Sciatic nerve (tissue), 2 donors: ENCODE results near the gene EXO1. TPM values are rescaled to one million over a fixed set of nuclear protein-coding genes. Genes with fewer than 3 reads are reported as not detected.
"Not testable (repeated sequence)": the region's sequence is repeated elsewhere in the genome, so short reads cannot be mapped to it uniquely, and the experiment has no call there.

Experiments used
- ATAC-seq: fragments of 200-7000 bp; cut with Tn5 transposase; one replicate; pipeline ENCODE4 v1.9.1; 2020; ENCODE audit warnings: mild to moderate bottlenecking, moderate library complexity
- DNase-seq: peaks from one replicate; pipeline ENCODE4 v3.0.0-alpha.2; 2020; ENCODE audit warnings: low spot score
- intact Hi-C: fragments of 100-400 bp; cut with DNase I; formaldehyde crosslinking; loops from one replicate; pipeline ENCODE4 v1.14.2; 2022
- total RNA-seq: library from RNA; stranded (reverse); fragmentation: NEBNext Ultra II Directional; extraction: Animal tissue kit (Norgen Biotek cat#: 25700); gene quantifications from one replicate; pipeline ENCODE4 v1.2.1, GENCODE V29; 2021
- donor health status: DM: no; HTN: no; CAD: no.
- donor health status: DM: no; HTN: no; CAD: no.

Gene EXO1
- total RNA-seq, 1 donor from 2014 or later = 0.58 TPM

- no peak for ATAC-seq
- DNase-seq = no peak
- intact Hi-C loops = no loop called here
These were observed 18.5 kb upstream of the EXO1 start for GRCh38 chr1:241829468-241829867.

GRCh38 chr1:241834733-241835377 lies 13.1 kb upstream of the EXO1 start:
- intact Hi-C loops = loop anchor here (10.0 kb wide), 1 partner anchor 220 kb away; no protein-coding TSS in a partner anchor
- DNase-seq (no peak), ATAC-seq (no peak)

GRCh38 chr1:241836941-241837340 lies 11.1 kb upstream of the EXO1 start:
- no peak for ATAC-seq
- intact Hi-C loops = loop anchor here (10.0 kb wide), 1 partner anchor 222 kb away; no protein-coding TSS in a partner anchor
- no peak for DNase-seq

GRCh38 chr1:241837416-241837815 lies 10.6 kb upstream of the EXO1 start:
- ATAC-seq (no peak), DNase-seq (no peak)
- intact Hi-C loops = loop anchor here (10.0 kb wide), 1 partner anchor 223 kb away; no protein-coding TSS in a partner anchor

- intact Hi-C loops = loop anchor here (10.0 kb wide), 1 partner anchor 223 kb away; no protein-coding TSS in a partner anchor
- DNase-seq = no peak
- no peak for ATAC-seq
These were observed 10.1 kb upstream of the EXO1 start for GRCh38 chr1:241837901-241838300.

GRCh38 chr1:241838897-241839296 lies 9.1 kb upstream of the EXO1 start:
- ATAC-seq (no peak), DNase-seq (no peak)
- intact Hi-C loops = loop anchor here (10.0 kb wide), 1 partner anchor 224 kb away; no protein-coding TSS in a partner anchor

GRCh38 chr1:241839369-241839979 lies 8.5 kb upstream of the EXO1 start:
- DNase-seq (no peak), ATAC-seq (no peak)
- intact Hi-C loops = loop anchor here (10.0 kb wide), 1 partner anchor 225 kb away; no protein-coding TSS in a partner anchor

- ATAC-seq (no peak), DNase-seq (no peak)
- intact Hi-C loops = no loop called here
These were observed 7.8 kb upstream of the EXO1 start for GRCh38 chr1:241840164-241840563.

- ATAC-seq (no peak), DNase-seq (no peak)
- intact Hi-C loops = no loop called here
These were observed 6.3 kb upstream of the EXO1 start for GRCh38 chr1:241841691-241842090.

GRCh38 chr1:241842565-241842964 lies 5.4 kb upstream of the EXO1 start:
- intact Hi-C loops = no loop called here
- ATAC-seq = no peak
- DNase-seq = no peak

- no peak for ATAC-seq
- DNase-seq = no peak
- intact Hi-C loops = no loop called here
These were observed 3.4 kb upstream of the EXO1 start for GRCh38 chr1:241844593-241844992.

GRCh38 chr1:241846375-241846774 lies 1.6 kb upstream of the EXO1 start:
- DNase-seq (no peak), ATAC-seq (no peak)
- intact Hi-C loops = no loop called here

GRCh38 chr1:241846862-241847539 lies 1.0 kb upstream of the EXO1 start:
- DNase-seq (no peak), ATAC-seq (no peak)
- intact Hi-C loops = no loop called here

- intact Hi-C loops = no loop called here
- ATAC-seq = no peak
- no peak for DNase-seq
These were observed 536 bp upstream of the EXO1 start for GRCh38 chr1:241847540-241847795.

- ATAC-seq = no peak
- no peak for DNase-seq
- intact Hi-C loops = no loop called here
These were observed 811 bp downstream of the EXO1 start for GRCh38 chr1:241848686-241849344.

- intact Hi-C loops = no loop called here
- DNase-seq = no peak
These were observed 1.3 kb downstream of the EXO1 start for GRCh38 chr1:241849345-241849695.

GRCh38 chr1:241855545-241856140 lies 7.6 kb downstream of the EXO1 start:
- DNase-seq, ATAC-seq, intact Hi-C loops: not testable (repeated sequence)

More at GRCh38 chr1:241849345-241849695, 1.3 kb downstream of the EXO1 start:
- no peak for ATAC-seq

- ATAC-seq = no peak
These were observed 9.1 kb downstream of the EXO1 start for GRCh38 chr1:241857131-241857530.

GRCh38 chr1:241860922-241861321 lies 12.9 kb downstream of the EXO1 start:
- intact Hi-C loops = no loop called here
- ATAC-seq = no peak
- DNase-seq = no peak

More at GRCh38 chr1:241857131-241857530, 9.1 kb downstream of the EXO1 start:
- no peak for DNase-seq
- intact Hi-C loops = no loop called here
